H1 (cell line): Measurements from ENCODE around the gene TNS3. TPM values are rescaled to one million over a fixed set of nuclear protein-coding genes. Genes with fewer than 3 reads are reported as not detected.

Source experiments
- CTCF ChIA-PET: fragments of 300-600 bp; sonication (Branson Sonifier 250); formaldehyde crosslinking; loops from one replicate; lab custom pipeline; 2021; ENCODE audit not compliant: partially characterized antibody; lab: Charles Lee
- POLR2A ChIA-PET: fragments of 300-600 bp; sonication (Branson Sonifier 250); formaldehyde crosslinking; loops from one replicate; lab custom pipeline; 2021; ENCODE audit warnings: inconsistent platforms; ENCODE audit not compliant: partially characterized antibody; lab: Charles Lee
- DNase-seq, 2 experiments: peaks; one replicate each; pipeline versions ENCODE4 v3.0.0 to v3.0.0-alpha.2; 2010 to 2022; ENCODE audit warnings: low spot score in 2 of 2, low read depth in 1 of 2, mixed read lengths in 1 of 2
- FAIRE-seq: peaks from 2 replicates; lab custom pipeline; 2011; peaks lifted over from hg19 to GRCh38; lab: Jason Lieb, UNC
- H2AFZ ChIP-seq: 2 replicates; pipeline ENCODE4 v1.8.1; 2012; ENCODE audit warnings: low read length, inconsistent platforms
- H2AK5ac ChIP-seq: 2 replicates; pipeline ENCODE4 v1.6.1; 2013; ENCODE audit warnings: low read depth, low read length
- H2BK120ac ChIP-seq: replicated peaks from 2 replicates; pipeline ENCODE3; 2013; ENCODE audit warnings: low read depth, low read length, inconsistent platforms
- H2BK12ac ChIP-seq: 2 replicates; pipeline ENCODE4 v1.6.1; 2013; ENCODE audit warnings: low read depth, low read length
- H2BK15ac ChIP-seq: 2 replicates; pipeline ENCODE4 v1.6.1; 2013; ENCODE audit warnings: low read length
- H2BK20ac ChIP-seq: 2 replicates; pipeline ENCODE4 v1.6.1; 2013; ENCODE audit warnings: low read length
- H2BK5ac ChIP-seq: 2 replicates; pipeline ENCODE4 v1.6.1; 2013; ENCODE audit warnings: low read depth, low read length
- H3K14ac ChIP-seq: 2 replicates; pipeline ENCODE4 v1.6.1; 2013; ENCODE audit warnings: inconsistent platforms; ENCODE audit not compliant: insufficient read length
- H3K18ac ChIP-seq: 2 replicates; pipeline ENCODE4 v1.6.1; 2013; ENCODE audit warnings: low read length; ENCODE audit errors: extremely low read depth
- H3K23ac ChIP-seq: 2 replicates; pipeline ENCODE4 v1.6.1; 2013; ENCODE audit warnings: inconsistent platforms; ENCODE audit not compliant: insufficient read length
- H3K23me2 ChIP-seq: 2 replicates; pipeline ENCODE4 v1.6.1; 2013; ENCODE audit warnings: low read depth, low read length
- H3K27ac ChIP-seq: 2 replicates; pipeline ENCODE4 v1.6.1; 2011; ENCODE audit warnings: low read depth, low read length, inconsistent platforms
- H3K27me3 ChIP-seq, 4 experiments: replicated peaks in 1 of 4; 1 replicate in 1 of 4; 2 replicates in 3 of 4; pipeline versions ENCODE4 v1.6.1 to v1.8.1; 2011 to 2013; ENCODE audit warnings: low read length in 3 of 4, mild to moderate bottlenecking in 3 of 4, inconsistent platforms in 2 of 4, mixed read lengths in 2 of 4, moderate library complexity in 1 of 4; ENCODE audit not compliant: control insufficient read depth in 3 of 4, insufficient read depth in 3 of 4; ENCODE audit errors: extremely low read depth in 1 of 4
- H3K36me3 ChIP-seq, 4 experiments: 2 replicates each; pipeline versions ENCODE4 v1.6.1 to v1.8.1; 2011 to 2013; ENCODE audit warnings: mild to moderate bottlenecking in 4 of 4, low read length in 3 of 4, moderate library complexity in 2 of 4, control low read depth in 1 of 4, inconsistent platforms in 1 of 4; ENCODE audit not compliant: insufficient read depth in 4 of 4, control insufficient read depth in 2 of 4
- H3K4ac ChIP-seq: replicated peaks from 2 replicates; pipeline ENCODE3; 2013; ENCODE audit warnings: low read length, low read depth, mixed read lengths, inconsistent platforms; ENCODE audit not compliant: insufficient read length
- H3K4me1 ChIP-seq, 4 experiments: replicated peaks in 1 of 4; 1 replicate in 1 of 4; 2 replicates in 3 of 4; pipeline versions ENCODE4 v1.6.1 to v1.8.1; 2011 to 2013; ENCODE audit warnings: low read length in 3 of 4, inconsistent platforms in 2 of 4, mixed read lengths in 1 of 4; ENCODE audit not compliant: insufficient read depth in 4 of 4, control insufficient read depth in 3 of 4
- H3K4me2 ChIP-seq, 2 experiments: 2 replicates each; pipeline versions ENCODE4 v1.6.1 to v1.8.1; 2011 to 2013; ENCODE audit warnings: low read depth in 2 of 2, low read length in 2 of 2, control low read depth in 1 of 2, inconsistent platforms in 1 of 2, mild to moderate bottlenecking in 1 of 2; ENCODE audit not compliant: insufficient read depth in 1 of 2
- H3K4me3 ChIP-seq, 4 experiments: fragments of 200-600, 300-600 bp in 1 of 4; sonication (generic), shearing (Covaris generic), sonication (Bioruptor Twin) in 1 of 4; 2 replicates each; pipeline versions ENCODE4 v1.5.1 to v1.8.1; 2011 to 2016; ENCODE audit warnings: low read length in 4 of 4, low read depth in 3 of 4, control low read depth in 2 of 4, inconsistent platforms in 2 of 4, mild to moderate bottlenecking in 2 of 4, mixed read lengths in 1 of 4, moderate library complexity in 1 of 4; ENCODE audit not compliant: insufficient read depth in 2 of 4; ENCODE audit errors: extremely low read depth in 1 of 4
- H3K56ac ChIP-seq: replicated peaks from 2 replicates; pipeline ENCODE3; 2013; ENCODE audit warnings: low read depth, mild to moderate bottlenecking, mixed read lengths, low read length, inconsistent platforms; ENCODE audit not compliant: insufficient read length
- H3K79me1 ChIP-seq: 2 replicates; pipeline ENCODE4 v1.6.1; 2013; ENCODE audit warnings: low read depth, low read length, control low read depth
- H3K79me2 ChIP-seq, 2 experiments: 2 replicates each; pipeline versions ENCODE4 v1.6.1 to v1.8.1; 2012 to 2013; ENCODE audit warnings: low read length in 2 of 2, mild to moderate bottlenecking in 2 of 2, inconsistent platforms in 1 of 2; ENCODE audit not compliant: insufficient read depth in 2 of 2, control insufficient read depth in 1 of 2
- H3K9ac ChIP-seq, 4 experiments: replicated peaks in 1 of 4; 1 replicate in 1 of 4; 2 replicates in 3 of 4; pipeline versions ENCODE4 v1.6.1 to v1.8.1; 2011 to 2013; ENCODE audit warnings: low read depth in 3 of 4, low read length in 3 of 4, control low read depth in 2 of 4, mild to moderate bottlenecking in 2 of 4, moderate library complexity in 2 of 4, inconsistent platforms in 1 of 4; ENCODE audit errors: extremely low read depth in 1 of 4
- H3K9me3 ChIP-seq, 2 experiments: 2 replicates each; pipeline versions ENCODE4 v1.6.1 to v1.8.1; 2012 to 2013; ENCODE audit warnings: mild to moderate bottlenecking in 2 of 2, moderate library complexity in 2 of 2, control low read depth in 1 of 2, inconsistent platforms in 1 of 2, low read depth in 1 of 2, low read length in 1 of 2, mixed read lengths in 1 of 2; ENCODE audit not compliant: insufficient read depth in 2 of 2
- H4K20me1 ChIP-seq, 2 experiments: replicated peaks in 1 of 2; 2 replicates each; pipeline versions ENCODE3 to v1.8.1; 2011 to 2013; ENCODE audit warnings: inconsistent platforms in 2 of 2, low read length in 2 of 2, mild to moderate bottlenecking in 1 of 2; ENCODE audit not compliant: insufficient read depth in 2 of 2, control insufficient read depth in 1 of 2
- H4K5ac ChIP-seq: 2 replicates; pipeline ENCODE4 v1.6.1; 2013; ENCODE audit warnings: low read length, low read depth, mixed read lengths, inconsistent platforms; ENCODE audit not compliant: insufficient read length
- H4K8ac ChIP-seq: 2 replicates; pipeline ENCODE4 v1.8.0; 2013; ENCODE audit warnings: mild to moderate bottlenecking, moderate library complexity, low read length, inconsistent platforms; ENCODE audit not compliant: insufficient read depth; ENCODE audit errors: extremely low read depth
- H4K91ac ChIP-seq: replicated peaks from 2 replicates; pipeline ENCODE3; 2013; ENCODE audit warnings: low read length, mixed read lengths, inconsistent platforms; ENCODE audit not compliant: insufficient read length
- ASH2L ChIP-seq: fragments of 200-600, 300-600 bp; sonication (generic); IDR thresholded peaks from one replicate; pipeline ENCODE4 v1.7.1; 2017; ENCODE audit warnings: low read length
- BACH1 ChIP-seq: IDR thresholded peaks from 2 replicates; pipeline ENCODE4 v1.6.1; 2012; ENCODE audit warnings: low read length, improper control_type of control experiment
- GABPA ChIP-seq: IDR thresholded peaks from 2 replicates; pipeline ENCODE4 v1.6.1; 2011; ENCODE audit warnings: mild to moderate bottlenecking, low read length, moderate library complexity, borderline replicate concordance; ENCODE audit not compliant: insufficient read depth
- SP2 ChIP-seq: IDR thresholded peaks from 2 replicates; pipeline ENCODE4 v1.6.1; 2012; ENCODE audit warnings: mild to moderate bottlenecking, low read length, inconsistent platforms
- WGBS, 2 experiments: shearing (Covaris generic) in 1 of 2; methylation state at CpG; one replicate each; pipeline versions ENCODE4 v1.1.6 to v1.1.7; 2013 to 2015; ENCODE audit warnings: low lambda C conversion rate in 2 of 2, mixed read lengths in 2 of 2, inconsistent platforms in 1 of 2, low coverage in 1 of 2, missing lambda C conversion rate in 1 of 2; ENCODE audit not compliant: insufficient replicate concordance in 2 of 2, insufficient coverage in 1 of 2, insufficient read length in 1 of 2; ENCODE audit errors: extremely low coverage in 1 of 2, missing lambda C conversion rate in 1 of 2; 5-methylcytosine and 5-hydroxymethylcytosine counted together
- polyA plus RNA-seq, 7 experiments: library from polyadenylated mRNA; depleted of rRNA in 3 of 7; stranded (reverse) in 5 of 7; unstranded in 2 of 7; fragments of >200 nt in 5 of 7; fragments of 200-250 nt in 2 of 7; gene quantifications; 1 replicate in 5 of 7; 2 replicates in 1 of 7; 4 replicates in 1 of 7; pipeline versions ENCODE4 v1.2.1 to v1.2.3, GENCODE V29; 2011 to 2013; ENCODE audit warnings: missing spikeins in 2 of 7, mixed read lengths in 2 of 7
- total RNA-seq: library from RNA; stranded (reverse); fragmentation: NEBNext Ultra II Directional; extraction: Animal tissue kit (Norgen Biotek cat#: 25700); gene quantifications from 2 replicates; pipeline ENCODE4 v1.2.1, GENCODE V29; 2021

The TNS3 gene
- total and polyA plus RNA-seq, 2 of the 8 experiments (the other 6 are each of a cell fraction or from before 2014, with no cell fraction given): 11.9 to 24.2 TPM

DNA sequence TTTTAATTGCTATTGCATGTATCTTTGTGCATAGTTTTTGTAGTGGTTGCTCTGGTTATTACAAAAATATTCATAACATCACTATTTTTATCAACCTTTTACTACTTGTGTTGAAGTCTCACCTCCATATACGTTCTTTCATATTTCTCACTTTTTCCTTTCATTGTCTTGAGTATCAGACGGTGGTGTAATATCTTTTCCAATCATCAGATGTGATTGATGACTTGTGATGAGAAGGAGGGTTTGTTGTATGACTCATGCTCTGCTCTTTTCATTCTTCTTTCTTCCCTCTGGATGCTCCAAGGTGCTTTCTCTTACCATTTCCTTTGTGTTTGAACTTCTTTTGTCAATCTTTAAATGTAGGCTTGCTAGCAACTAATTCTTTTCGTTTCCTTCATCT, 310.2 kb downstream of the TNS3 start:
- POLR2A ChIA-PET: no interaction called here
- Histone ChIP-seq H4K8ac (no peak overlapping the region), H2BK12ac (no peak overlapping the region), H3K56ac (no peak overlapping the region), H4K5ac (no peak overlapping the region), H2BK5ac (no peak overlapping the region), H2AK5ac (no peak overlapping the region), H3K4ac (no peak overlapping the region), H3K9ac (no peak overlapping the region), H4K20me1 (no peaks in the 10 kb centered on the region), H3K36me3 (no peaks in the 10 kb centered on the region), H2AFZ (no peak overlapping the region), H2BK20ac (no peak overlapping the region), H3K9me3 (no peaks in the 10 kb centered on the region; a peak in 1 of 4 replicates), H3K4me1 (no peaks in the 10 kb centered on the region), H3K4me3 (no peak overlapping the region), H4K91ac (no peak overlapping the region), H3K79me1 (no peaks in the 10 kb centered on the region), H3K27me3 (no peaks in the 10 kb centered on the region; a peak in 1 of 7 replicates), H3K18ac (no peak overlapping the region), H2BK120ac (no peak overlapping the region), H3K4me2 (no peak overlapping the region), H3K23me2 (peaks cover 2% of the 10 kb centered on the region; the same call in 1 of the 2 replicates), H3K23ac (no peak overlapping the region), H2BK15ac (no peak overlapping the region), H3K14ac (no peak overlapping the region), H3K79me2 (no peaks in the 10 kb centered on the region), H3K27ac (no peak overlapping the region)
- 89 to 100% methylated on average over 1 to 3 of the region's 3 CpGs for WGBS, 2 experiments
- CTCF ChIA-PET: no interaction called here
- FAIRE-seq: no peak
- no peak for DNase-seq
- TF ChIP-seq ASH2L: no peak
- no peak for TF ChIP-seq GABPA
- TF ChIP-seq SP2: no peak
- TF ChIP-seq BACH1: no peak
